Activated T-helper 1 cell treated with Interleukin-2 at 50 U/mL for 16 hours (primary cell): ENCODE measurements around the gene S100P.
A peak's percentile ranks its signal among the peaks of the same experiment; 100 is the strongest.

ENCODE experiments used
- DNase-seq: peaks from one replicate; pipeline ENCODE4 v3.0.0-alpha.2; 2020; ENCODE audit warnings: low read depth

Gene S100P

DNA sequence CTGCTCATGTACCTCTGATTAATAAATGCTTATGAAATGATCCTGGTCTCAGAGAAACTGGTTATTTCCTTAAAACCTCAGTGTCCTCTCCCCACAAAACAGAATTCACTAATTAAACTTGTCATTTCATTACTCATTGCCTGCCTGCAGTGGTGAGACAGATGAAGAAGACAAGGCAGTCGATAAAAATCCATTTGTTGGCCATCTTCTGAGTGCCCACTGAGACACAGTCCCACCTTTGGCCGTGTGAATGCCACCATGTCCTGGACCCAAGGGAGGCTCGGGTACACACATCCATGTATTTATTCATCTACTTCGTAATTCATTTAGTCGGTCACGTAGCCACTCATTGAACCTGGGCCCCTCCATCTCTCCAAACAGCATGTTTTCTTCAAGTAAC is 3.5 kb downstream of the S100P start:
- no peak for DNase-seq

DNA sequence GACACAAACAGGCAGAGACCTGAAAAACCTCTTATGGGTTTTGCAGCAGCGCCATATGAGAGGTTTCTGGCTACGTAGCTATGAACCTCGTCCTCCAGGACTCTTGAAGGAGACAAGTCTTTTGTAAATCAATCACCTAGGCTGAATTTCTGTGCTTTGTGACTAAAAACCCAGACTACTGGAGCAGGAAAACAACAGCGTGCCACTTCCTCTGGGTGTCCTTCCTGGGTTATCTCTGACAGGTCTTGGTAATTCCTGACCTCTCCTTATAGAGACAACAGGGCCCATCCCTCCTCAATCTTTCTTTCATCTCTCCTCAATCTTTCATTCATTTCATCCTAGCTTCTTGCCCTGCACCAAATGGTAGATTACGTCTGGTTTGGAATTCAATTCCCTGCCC is 5.7 kb downstream of the S100P start:
- DNase-seq = no peak

DNA sequence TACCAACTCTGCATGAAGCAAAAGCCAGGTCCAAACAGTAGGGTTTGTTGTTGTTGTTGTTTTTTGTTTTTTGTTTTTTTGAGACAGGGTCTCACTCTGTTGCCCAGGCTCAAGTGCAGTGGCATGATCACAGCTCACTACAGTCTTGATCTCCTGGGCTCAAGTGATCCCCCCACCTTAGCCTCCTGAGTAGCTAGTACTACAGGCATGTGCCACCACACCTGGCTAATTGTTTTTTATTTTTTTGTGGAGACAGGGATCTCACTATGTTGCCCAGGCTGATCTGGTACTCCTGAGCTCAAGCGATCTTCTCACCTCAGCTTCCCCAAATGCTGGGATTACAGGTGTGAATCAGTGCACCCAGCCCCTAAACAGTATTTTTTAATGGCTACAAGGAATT is 6.2 kb downstream of the S100P start:
- no peak for DNase-seq

DNA sequence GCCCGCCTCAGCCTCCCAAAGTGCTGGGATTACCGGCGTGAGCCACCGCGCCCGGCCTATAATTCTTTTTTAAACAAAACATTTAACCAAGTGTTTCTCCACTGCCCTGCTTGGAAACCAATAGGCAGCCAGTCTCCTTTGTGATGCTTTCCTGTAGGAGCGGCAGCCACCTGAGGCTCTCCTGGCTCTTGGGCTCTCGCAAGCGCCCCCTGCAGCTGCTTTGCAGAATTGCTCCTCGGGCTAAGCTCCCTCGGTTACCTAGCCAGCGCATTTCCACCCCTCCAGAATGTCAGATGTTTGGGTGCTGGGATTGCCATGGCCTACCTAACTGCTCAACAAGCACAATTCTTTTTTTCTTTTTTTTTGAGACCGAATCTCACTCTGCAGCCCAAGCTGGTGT is 7.7 kb downstream of the S100P start:
- DNase-seq = no peak

DNA sequence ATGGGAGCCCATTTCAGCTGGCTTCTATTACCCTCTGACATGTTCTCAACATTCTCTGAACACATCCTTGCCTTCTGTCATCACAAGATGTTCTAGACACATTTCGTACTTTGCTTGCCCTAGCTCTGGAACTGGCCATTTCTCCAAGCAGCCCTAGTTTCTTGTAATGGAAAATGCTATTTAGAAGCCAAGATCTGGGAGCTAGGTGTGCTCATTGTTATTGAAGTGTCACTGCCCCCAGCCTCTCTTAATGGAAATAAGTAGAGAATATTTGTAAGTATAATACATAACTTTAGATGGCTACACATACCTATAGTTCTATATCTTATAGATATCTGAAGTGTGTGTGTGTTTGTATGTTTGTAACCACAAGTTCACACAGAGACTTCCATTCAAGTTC is 9.1 kb downstream of the S100P start:
- DNase-seq = no peak

DNA sequence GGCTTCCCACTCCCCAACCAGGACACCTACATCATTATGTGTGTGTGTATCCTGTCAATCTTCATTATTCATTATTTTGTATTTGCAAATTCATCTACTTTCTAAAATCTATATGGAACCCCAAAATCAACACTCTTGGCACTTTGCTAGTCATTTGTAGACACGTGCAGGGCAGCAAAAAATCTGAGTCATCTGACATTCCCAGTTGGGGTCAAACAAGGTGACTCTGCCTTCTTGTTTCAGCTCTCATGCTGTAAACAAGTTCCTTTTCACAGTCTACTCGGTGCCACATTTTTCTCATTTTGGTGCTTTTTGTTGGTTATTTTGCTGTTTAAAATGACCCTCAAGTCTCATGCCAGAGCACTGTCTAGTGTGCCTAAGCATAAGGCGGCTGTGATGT is 10.1 kb downstream of the S100P start:
- DNase-seq = no peak

- no peak for DNase-seq
These were observed 12.0 kb downstream of the S100P start for GRCh38 chr4:6705646-6706045.

DNA sequence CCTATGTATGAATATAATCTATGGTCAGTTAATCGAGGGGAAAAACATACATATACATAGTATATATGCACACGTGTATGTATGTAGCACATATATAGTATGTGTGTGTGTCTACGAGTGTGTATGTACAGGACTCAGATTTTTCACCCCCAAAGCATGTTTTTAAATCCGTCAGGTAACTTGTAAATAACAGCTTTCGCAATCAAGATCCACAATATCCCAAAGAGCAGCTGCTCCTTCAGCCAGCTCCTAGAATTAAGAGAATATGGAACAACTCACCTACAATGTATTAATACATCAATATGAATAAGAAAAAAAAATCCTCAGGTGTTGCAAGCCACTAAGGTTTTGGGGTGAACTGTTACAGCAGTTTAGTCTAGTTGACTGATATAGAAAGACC is 12.5 kb downstream of the S100P start:
- DNase-seq = no peak

DNA sequence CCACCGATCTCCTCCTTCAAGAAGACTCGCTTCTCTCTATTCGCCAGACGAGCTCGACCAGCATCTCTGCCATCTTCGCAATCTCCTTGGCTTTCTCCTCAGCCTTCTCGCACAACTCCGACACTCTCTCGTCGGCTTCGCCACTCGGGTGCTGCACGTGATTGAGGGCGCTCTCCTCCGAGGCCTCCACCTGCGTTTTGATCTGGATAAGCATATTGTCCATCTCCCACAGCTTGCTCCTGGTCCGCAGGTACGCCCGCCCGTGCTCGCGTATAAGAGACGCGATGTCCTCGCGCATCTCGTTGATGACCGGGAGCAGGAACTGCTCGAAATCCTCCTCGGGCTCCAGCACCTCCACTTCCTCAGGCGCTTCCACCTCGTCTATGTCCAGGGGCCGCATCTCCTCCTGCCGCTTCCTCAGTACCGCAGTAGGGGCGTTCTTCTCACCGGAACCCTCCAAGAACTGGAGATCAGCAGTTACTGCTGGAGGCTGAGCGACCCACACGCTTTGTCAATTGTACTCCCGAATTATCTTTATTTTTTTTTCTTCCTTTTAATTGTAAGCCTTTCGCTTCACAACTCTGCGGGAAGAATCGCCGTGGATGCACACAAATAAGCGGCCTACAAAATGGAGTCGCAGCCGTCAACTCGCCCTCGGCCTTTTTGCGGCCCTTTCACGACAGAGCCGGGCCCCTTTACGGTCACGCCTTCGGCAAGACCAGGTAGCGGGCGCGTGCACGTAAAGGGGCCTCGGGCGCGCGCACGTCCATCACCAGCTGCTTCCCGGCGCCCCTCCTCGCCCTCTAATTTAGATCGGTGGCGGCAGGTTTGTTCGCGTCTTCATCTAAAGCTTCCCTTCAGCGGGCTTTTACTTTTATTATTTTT is 15.8 kb downstream of the S100P start, which contains the start of gene MRFAP1L1:
MRFAP1L1 (minus strand) TSS at position 636 of the 885 bp plus-strand sequence; CDS start at position 400, 236 bp downstream.
- DNase-seq = peak; percentile 95

DNA sequence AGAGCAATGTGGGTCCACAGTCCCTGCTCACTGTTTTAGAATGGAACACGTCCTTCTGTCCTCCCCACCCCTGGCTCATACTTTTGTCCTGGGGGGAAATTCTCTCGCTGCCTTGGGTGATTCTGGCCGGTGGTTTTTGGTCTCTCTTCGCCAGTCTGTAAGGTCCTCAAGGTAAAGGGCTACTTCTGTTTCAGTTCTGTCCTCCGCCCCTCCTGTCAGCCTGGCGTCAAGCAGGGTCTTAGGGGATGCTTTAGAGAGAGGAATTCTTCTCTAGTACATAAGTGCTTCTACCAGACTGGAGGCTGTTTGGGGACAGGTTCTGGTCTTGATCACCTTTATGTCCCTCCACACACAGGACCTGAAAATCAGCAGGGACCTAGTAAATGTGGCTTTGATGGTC is 16.6 kb downstream of the S100P start:
- no peak for DNase-seq

- DNase-seq = no peak
These were observed 17.3 kb downstream of the S100P start for GRCh38 chr4:6710996-6711395.

- no peak for DNase-seq
These were observed 21.3 kb downstream of the S100P start for GRCh38 chr4:6714954-6715353.

- no peak for DNase-seq
These were observed 22.0 kb downstream of the S100P start for GRCh38 chr4:6715704-6716017.

GRCh38 chr4:6716018-6716911 is 22.6 kb downstream of the S100P start, which contains the start of gene BLOC1S4:
BLOC1S4 (plus strand) TSS chr4:6716174; CDS start chr4:6716210, 36 bp downstream.
- peak; percentile 85 for DNase-seq

- no peak for DNase-seq
These were observed 23.4 kb downstream of the S100P start for GRCh38 chr4:6716958-6717655.

DNA sequence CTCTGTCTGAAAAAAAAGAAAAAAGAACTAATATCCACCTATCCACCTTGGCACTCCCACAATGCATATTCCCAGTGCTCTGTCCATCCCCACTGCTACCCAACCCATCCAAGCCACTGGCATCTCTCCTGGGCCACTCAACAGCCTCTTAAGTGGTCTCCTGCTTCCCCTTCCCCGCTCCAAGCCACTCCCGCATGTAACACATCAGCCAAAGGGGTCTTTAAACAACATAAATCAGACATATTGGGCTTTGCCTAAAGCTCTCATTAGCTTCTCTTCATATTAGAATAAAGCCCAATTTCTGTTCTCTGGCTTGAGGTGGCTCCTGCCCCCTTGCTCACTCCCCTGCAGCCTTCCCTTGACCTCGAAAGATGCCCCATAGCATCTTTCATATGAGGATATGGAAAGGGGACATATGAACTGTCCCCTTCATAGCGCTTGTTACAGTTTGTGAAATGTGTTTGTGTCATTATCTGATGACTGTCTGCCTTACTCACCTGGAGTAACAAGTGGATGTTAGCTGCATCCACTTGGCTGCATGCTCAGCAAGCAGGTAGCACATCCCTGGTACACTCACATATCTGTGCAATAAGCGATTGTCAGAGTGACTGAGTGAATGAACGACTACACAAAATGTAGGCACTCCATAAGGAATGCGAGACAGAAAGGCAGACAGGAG is 25.4 kb downstream of the S100P start:
- DNase-seq = no peak

DNA sequence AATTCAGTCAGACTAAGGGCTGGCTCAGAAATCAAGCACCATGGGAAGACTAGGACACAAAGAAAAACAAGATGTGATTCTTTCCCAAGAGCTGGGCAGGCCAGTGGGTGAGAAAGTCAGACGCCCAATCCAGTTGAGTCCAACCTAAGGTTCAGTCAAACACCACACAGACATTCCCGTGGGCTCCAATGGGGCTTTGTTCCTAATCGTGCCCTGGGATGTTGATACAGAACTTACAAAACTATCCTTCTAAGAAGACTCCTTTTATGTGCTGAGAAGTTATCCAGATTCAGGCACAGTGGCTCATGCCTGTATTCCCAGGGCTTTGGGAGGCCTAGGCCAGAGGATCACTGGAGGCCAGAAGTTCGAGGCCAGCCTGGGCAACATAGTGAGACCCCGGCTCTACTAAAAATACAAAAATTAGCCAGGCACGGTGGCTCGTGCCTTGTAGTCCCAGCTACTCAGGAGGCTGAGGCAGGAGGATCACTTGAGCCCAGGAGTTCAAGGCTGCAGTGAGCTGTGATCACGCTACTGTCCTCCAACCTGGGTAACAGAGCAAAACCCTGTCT is 26.0 kb downstream of the S100P start:
- DNase-seq = no peak

GRCh38 chr4:6720202-6720699 is 26.6 kb downstream of the S100P start:
- peak; percentile 72 for DNase-seq

DNA sequence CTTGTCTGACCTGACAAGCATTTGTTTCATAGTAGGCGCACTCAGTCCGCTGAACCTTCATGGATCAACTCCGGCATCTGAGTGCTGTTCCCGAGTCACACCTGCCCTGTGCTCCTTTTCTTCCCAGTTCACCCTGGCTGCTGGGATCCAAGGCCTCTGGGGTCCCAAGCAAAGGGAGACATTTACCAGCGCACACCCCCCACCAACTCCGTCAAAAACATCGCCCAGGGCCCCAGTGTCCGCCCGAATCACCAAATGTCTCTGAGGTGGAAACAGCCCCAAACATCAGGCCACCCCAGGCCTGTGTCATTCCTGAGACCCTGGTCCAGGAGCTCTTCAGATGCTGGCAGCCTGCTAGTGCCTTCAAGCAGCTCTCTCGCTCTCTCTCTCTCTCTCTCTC is 27.4 kb downstream of the S100P start:
- no peak for DNase-seq

DNA sequence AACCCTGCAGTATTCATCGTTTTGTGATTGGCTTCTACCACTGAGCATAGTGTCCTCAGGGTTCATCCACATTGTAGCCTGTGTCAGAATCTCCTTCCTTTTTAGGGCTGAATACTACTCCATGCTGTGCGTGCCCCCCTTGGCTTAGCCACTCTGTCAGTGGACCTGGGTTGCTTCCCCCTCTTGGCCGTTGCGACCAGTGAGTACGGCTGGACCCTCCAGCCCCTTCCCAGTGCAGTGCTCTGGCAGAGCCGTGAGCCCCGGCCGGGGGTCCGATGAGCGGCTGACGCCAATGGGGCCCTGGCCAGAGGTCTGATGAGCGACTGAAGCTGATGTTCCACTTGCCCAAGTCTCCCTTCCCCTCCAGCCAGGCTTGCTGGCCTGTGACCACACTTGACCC is 29.2 kb downstream of the S100P start:
- DNase-seq = no peak

DNA sequence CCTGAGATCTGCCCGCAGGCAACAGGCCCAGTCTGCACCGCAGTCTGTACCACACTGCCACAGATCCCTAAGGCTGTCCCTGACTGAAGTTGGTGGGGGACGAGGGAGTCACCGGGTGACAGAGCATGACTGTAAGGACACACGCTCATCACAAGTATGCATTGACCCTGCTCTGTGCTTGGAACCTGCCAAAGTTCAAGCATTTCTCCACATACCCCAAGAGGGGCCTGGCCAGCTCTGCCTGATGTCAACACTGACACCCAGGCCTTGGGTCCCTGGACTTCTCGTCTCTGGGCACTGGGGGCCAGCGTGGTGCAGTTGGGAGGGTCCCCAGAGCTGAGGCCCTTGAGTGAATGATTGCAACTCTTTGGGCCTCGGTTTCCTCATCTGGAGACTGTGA is 30.2 kb downstream of the S100P start:
- no peak for DNase-seq
